K562 (cell line): ENCODE results near the gene TCEAL4. TPM values are rescaled to one million over a fixed set of nuclear protein-coding genes. Genes with fewer than 3 reads are reported as not detected.

Source experiments
- ATAC-seq: fragments of 200-7000 bp; cut with Tn5 transposase; 3 replicates; pipeline ENCODE4 v1.9.1; 2020; ENCODE audit warnings: moderate library complexity
- BruUV-seq: library from RNA; stranded (reverse); fragments of 400-500 nt; replicated peaks from 2 replicates; lab custom pipeline; 2021; lab: Mats Ljungman, UMichigan
- CTCF ChIA-PET: fragments of 300-600 bp; formaldehyde crosslinking; extraction: SDS; loops from one replicate; lab custom pipeline; 2021; ENCODE audit warnings: low intra/inter-chr PET ratio; lab: Yijun Ruan, JAX
- POLR2A ChIA-PET: fragments of 300-600, 350-650 bp; sonication (Branson Sonifier 250); formaldehyde crosslinking; extraction: SDS; loops from one replicate; lab custom pipeline; 2021; ENCODE audit warnings: antibody characterized with exemption, inconsistent platforms; lab: Yijun Ruan, JAX
- DNase-seq, 4 experiments: peaks; one replicate each; pipeline versions ENCODE4 v3.0.0 to v3.0.0-alpha.2; 2011 to 2018; ENCODE audit warnings: low spot score in 3 of 4, mixed read lengths in 3 of 4; ENCODE audit errors: extremely low read depth in 1 of 4
- FAIRE-seq: peaks from 2 replicates; lab custom pipeline; 2011; peaks lifted over from hg19 to GRCh38; lab: Jason Lieb, UNC
- H2AFZ ChIP-seq: 2 replicates; pipeline ENCODE4 v1.6.0; 2011; ENCODE audit warnings: low read depth, low read length, control low read depth, inconsistent platforms
- H3K27ac ChIP-seq: fragments of 200-600 bp; 3 replicates; pipeline ENCODE4 v1.8.0; 2011; ENCODE audit warnings: low read depth, mild to moderate bottlenecking, control low read depth, inconsistent platforms, low read length, moderate library complexity, mixed read lengths; ENCODE audit errors: extremely low read depth
- H3K27me3 ChIP-seq, 2 experiments: fragments of 300-600 bp in 1 of 2; 2 replicates in 1 of 2; 3 replicates in 1 of 2; pipeline versions ENCODE4 v1.6.0 to v1.8.0; 2011; ENCODE audit warnings: inconsistent platforms in 2 of 2, low read length in 2 of 2, mild to moderate bottlenecking in 1 of 2, mixed read lengths in 1 of 2, moderate library complexity in 1 of 2; ENCODE audit not compliant: control insufficient read depth in 2 of 2, insufficient read depth in 2 of 2
- H3K36me3 ChIP-seq: fragments of 300-600 bp; 3 replicates; pipeline ENCODE4 v1.8.0; 2011; ENCODE audit warnings: mild to moderate bottlenecking, low read length, inconsistent platforms; ENCODE audit not compliant: control insufficient read depth, insufficient read depth
- H3K4me1 ChIP-seq, 2 experiments: fragments of 200-600 bp in 1 of 2; replicated peaks in 1 of 2; 2 replicates in 1 of 2; 3 replicates in 1 of 2; pipeline versions ENCODE4 v1.5.1 to v1.8.0; 2011; ENCODE audit warnings: inconsistent platforms in 2 of 2, low read length in 2 of 2, mild to moderate bottlenecking in 1 of 2, mixed read lengths in 1 of 2, moderate library complexity in 1 of 2; ENCODE audit not compliant: control insufficient read depth in 2 of 2, insufficient read depth in 2 of 2
- H3K4me2 ChIP-seq: 2 replicates; pipeline ENCODE4 v1.6.1; 2011; ENCODE audit warnings: low read length, control low read depth, inconsistent platforms, mixed read lengths; ENCODE audit not compliant: insufficient read depth
- H3K4me3 ChIP-seq: fragments of 200-600 bp; sonication (generic), shearing (Covaris generic); 2 replicates; pipeline ENCODE4 v1.5.1; 2016; ENCODE audit warnings: control low read depth, inconsistent platforms
- H3K79me2 ChIP-seq: fragments of 200-600 bp; 3 replicates; pipeline ENCODE4 v1.8.0; 2011; ENCODE audit warnings: low read length, inconsistent platforms; ENCODE audit not compliant: control insufficient read depth, insufficient read depth
- H3K9ac ChIP-seq, 2 experiments: 2 replicates each; pipeline versions ENCODE4 v1.6.0 to v1.6.1; 2011; ENCODE audit warnings: low read depth in 2 of 2, low read length in 2 of 2, control low read depth in 1 of 2, inconsistent platforms in 1 of 2, mild to moderate bottlenecking in 1 of 2, mixed read lengths in 1 of 2; ENCODE audit not compliant: insufficient read depth in 1 of 2
- H3K9me1 ChIP-seq: one replicate; pipeline ENCODE4 v1.6.0; 2011; ENCODE audit warnings: inconsistent platforms, mild to moderate bottlenecking, low read length, moderate library complexity; ENCODE audit not compliant: control insufficient read depth, insufficient read depth
- H3K9me3 ChIP-seq: replicated peaks from 2 replicates; pipeline ENCODE4 v1.5.1; 2011; ENCODE audit warnings: low read depth, low read length, inconsistent platforms; ENCODE audit not compliant: control insufficient read depth, insufficient read depth
- H4K20me1 ChIP-seq: replicated peaks from 2 replicates; pipeline ENCODE4 v1.6.1; 2011; ENCODE audit warnings: low read length, inconsistent platforms, mixed read lengths; ENCODE audit not compliant: control insufficient read depth, insufficient read depth
- ARID1B ChIP-seq: fragments of 450-650 bp; IDR thresholded peaks from 2 replicates; pipeline ENCODE4 v1.6.1; 2016; ENCODE audit warnings: antibody characterized with exemption, mild to moderate bottlenecking, inconsistent platforms
- BRF1 ChIP-seq: IDR thresholded peaks from 3 replicates; pipeline ENCODE4 v1.6.1; 2011; ENCODE audit warnings: borderline replicate concordance, mild to moderate bottlenecking; ENCODE audit not compliant: insufficient read length; ENCODE audit errors: extremely low read depth
- GATAD2B ChIP-seq: fragments of 450-650 bp; IDR thresholded peaks from 2 replicates; pipeline ENCODE4 v1.6.1; 2017; ENCODE audit warnings: mild to moderate bottlenecking, borderline replicate concordance
- ILF3 ChIP-seq: fragments of 450-650 bp; IDR thresholded peaks from 2 replicates; pipeline ENCODE4 v1.6.1; 2018; ENCODE audit warnings: antibody characterized with exemption, mild to moderate bottlenecking, moderate library complexity, borderline replicate concordance
- NR2C2 ChIP-seq, 2 experiments: fragments of 200-800 bp in 1 of 2; sonication (Bioruptor generic) in 1 of 2; sonication (generic) in 1 of 2; formaldehyde crosslinking in 1 of 2; IDR thresholded peaks; 2 replicates each; pipeline versions ENCODE4 v1.6.1 to v1.8.0; 2016 to 2022; ENCODE audit warnings: mild to moderate bottlenecking in 1 of 2, missing compliant biosample characterization in 1 of 2, missing genetic modification characterization in 1 of 2, missing genetic modification reagents in 1 of 2
- SFPQ ChIP-seq: fragments of 200-400 bp; formaldehyde crosslinking; IDR thresholded peaks from 2 replicates; pipeline ENCODE4 v1.6.1; 2017; ENCODE audit warnings: mild to moderate bottlenecking, low read depth, low read length, moderate library complexity
- SMAD4 ChIP-seq: fragments of 250-450 bp; sonication (Bioruptor Pico); conservative IDR thresholded peaks from 2 replicates; pipeline ENCODE4 v1.8.0; 2021; ENCODE audit warnings: inconsistent platforms, mild to moderate bottlenecking, moderate library complexity
- UBTF ChIP-seq, 2 experiments: IDR thresholded peaks; 2 replicates each; pipeline ENCODE4 v1.6.1; 2012; ENCODE audit warnings: improper control_type of control experiment in 2 of 2, low read depth in 2 of 2, low read length in 2 of 2, borderline replicate concordance in 1 of 2
- ZBED1 ChIP-seq: IDR thresholded peaks from 2 replicates; pipeline ENCODE4 v1.6.1; 2014
- ZNF589 ChIP-seq: fragments of 200-800 bp; sonication (Bioruptor generic); IDR thresholded peaks from 2 replicates; pipeline ENCODE4 v1.6.1; 2016; ENCODE audit warnings: low read depth, missing genetic modification characterization, missing compliant biosample characterization
- ZNF655 ChIP-seq: fragments of 250-450 bp; sonication (Bioruptor Pico); IDR thresholded peaks from 2 replicates; pipeline ENCODE4 v1.5.0; 2021
- WGBS: fragments of 100-300 bp; shearing (Covaris generic); methylation state at CpG from one replicate; pipeline ENCODE4 v1.1.6; 2016; ENCODE audit warnings: low coverage, mixed read lengths; ENCODE audit not compliant: insufficient coverage; ENCODE audit errors: missing lambda C conversion rate; 5-methylcytosine and 5-hydroxymethylcytosine counted together
- in situ Hi-C: fragments of 300-500 bp; cut with MboI; formaldehyde crosslinking; loops from 4 replicates; pipeline ENCODE4 v1.15.0; 2018; ENCODE audit warnings: inconsistent platforms, mixed read lengths
- intact Hi-C: fragments of 100-400 bp; cut with micrococcal nuclease; formaldehyde crosslinking; loops from 2 replicates; pipeline ENCODE4 v1.14.2; 2022
- polyA plus RNA-seq, 8 experiments: library from polyadenylated mRNA; depleted of rRNA in 4 of 8; stranded (reverse) in 5 of 8; unstranded in 3 of 8; fragments of >200 nt; fragmentation: Nextera tagmentation in 2 of 8; fragmentation: Illumina TruSeq in 1 of 8; extraction: Ambion mirVana in 2 of 8; extraction: Trizol in 1 of 8; gene quantifications; 2 replicates each; pipeline versions ENCODE4 v1.2.1 to v1.2.3, GENCODE V29; 2011 to 2014; ENCODE audit warnings: inconsistent platforms in 1 of 8, missing spikeins in 1 of 8
- total RNA-seq, 7 experiments: library from RNA; depleted of rRNA in 6 of 7; stranded (reverse); fragments of >200 nt in 6 of 7; fragmentation: Illumina TruSeq in 2 of 7; extraction: Trizol in 2 of 7; gene quantifications; 2 replicates each; pipeline versions ENCODE4 v1.2.1 to v1.2.3, GENCODE V29; 2011 to 2021; ENCODE audit warnings: low replicate concordance in 1 of 7
- TF ChIP-seq, protein P1 (sequence below): IDR thresholded peaks from 3 replicates; pipeline ENCODE4 v1.6.1; 2011; ENCODE audit warnings: borderline replicate concordance, mild to moderate bottlenecking, moderate library complexity; ENCODE audit not compliant: insufficient read length; ENCODE audit errors: extremely low read depth

Gene TCEAL4
- total and polyA plus RNA-seq, 9 of the 15 experiments (the other 6 are each of a cell fraction or from before 2014, with no cell fraction given) = 0.36 to 12.3 (median 7.9) TPM

DNA sequence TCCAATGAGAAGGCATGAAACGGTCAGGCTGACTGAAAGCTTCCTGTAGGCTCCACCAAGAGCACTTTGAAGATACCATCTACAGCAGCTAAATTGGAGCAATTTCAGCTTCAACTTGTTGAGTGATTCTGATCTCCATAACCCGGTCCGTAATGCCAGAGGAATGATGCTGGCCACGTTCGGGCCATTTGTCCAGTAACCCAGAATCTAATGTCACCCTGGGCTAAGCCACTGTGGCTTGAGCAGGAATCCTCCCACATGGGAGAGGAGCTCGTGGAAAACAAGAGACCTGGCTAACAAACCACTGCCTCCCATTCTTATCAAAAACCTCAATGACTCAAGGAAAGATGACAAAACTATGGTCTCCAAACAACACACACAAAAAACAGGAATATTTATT lies 14.2 kb upstream of the TCEAL4 start (continued):
- TF ChIP-seq BRF1 = no peak
- TF ChIP-seq, protein P1, sequence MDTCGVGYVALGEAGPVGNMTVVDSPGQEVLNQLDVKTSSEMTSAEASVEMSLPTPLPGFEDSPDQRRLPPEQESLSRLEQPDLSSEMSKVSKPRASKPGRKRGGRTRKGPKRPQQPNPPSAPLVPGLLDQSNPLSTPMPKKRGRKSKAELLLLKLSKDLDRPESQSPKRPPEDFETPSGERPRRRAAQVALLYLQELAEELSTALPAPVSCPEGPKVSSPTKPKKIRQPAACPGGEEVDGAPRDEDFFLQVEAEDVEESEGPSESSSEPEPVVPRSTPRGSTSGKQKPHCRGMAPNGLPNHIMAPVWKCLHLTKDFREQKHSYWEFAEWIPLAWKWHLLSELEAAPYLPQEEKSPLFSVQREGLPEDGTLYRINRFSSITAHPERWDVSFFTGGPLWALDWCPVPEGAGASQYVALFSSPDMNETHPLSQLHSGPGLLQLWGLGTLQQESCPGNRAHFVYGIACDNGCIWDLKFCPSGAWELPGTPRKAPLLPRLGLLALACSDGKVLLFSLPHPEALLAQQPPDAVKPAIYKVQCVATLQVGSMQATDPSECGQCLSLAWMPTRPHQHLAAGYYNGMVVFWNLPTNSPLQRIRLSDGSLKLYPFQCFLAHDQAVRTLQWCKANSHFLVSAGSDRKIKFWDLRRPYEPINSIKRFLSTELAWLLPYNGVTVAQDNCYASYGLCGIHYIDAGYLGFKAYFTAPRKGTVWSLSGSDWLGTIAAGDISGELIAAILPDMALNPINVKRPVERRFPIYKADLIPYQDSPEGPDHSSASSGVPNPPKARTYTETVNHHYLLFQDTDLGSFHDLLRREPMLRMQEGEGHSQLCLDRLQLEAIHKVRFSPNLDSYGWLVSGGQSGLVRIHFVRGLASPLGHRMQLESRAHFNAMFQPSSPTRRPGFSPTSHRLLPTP = no peak
- TF ChIP-seq GATAD2B = no peak
- no peak for TF ChIP-seq ZNF589 (CRISPR knock-in tag)
- no peak for TF ChIP-seq ILF3
- TF ChIP-seq ZBED1 = no peak
- TF ChIP-seq, all 486 proteins: peak for 0

GRCh38 chrX:103571726-103572125 lies 13.6 kb upstream of the TCEAL4 start:
- Histone ChIP-seq H3K9ac (no peak overlapping the region), H3K9me3 (no peaks in the 10 kb centered on the region), H3K36me3 (no peaks in the 10 kb centered on the region), H3K27ac (no peak overlapping the region), H3K4me2 (no peak overlapping the region), H3K79me2 (no peaks in the 10 kb centered on the region), H3K27me3 (no peaks in the 10 kb centered on the region), H4K20me1 (no peaks in the 10 kb centered on the region), H3K9me1 (no peaks in the 10 kb centered on the region), H3K4me1 (no peaks in the 10 kb centered on the region), H2AFZ (no peak overlapping the region), H3K4me3 (no peak overlapping the region)
- ATAC-seq = no peak
- no peak for FAIRE-seq
- in situ Hi-C loops = no loop called here
- ChIA-PET CTCF (no interaction called here), POLR2A (no interaction called here)
- intact Hi-C loops = no loop called here
- BruUV-seq = no TSS peak
- 0% methylated on average over 4 of the region's 4 CpGs for WGBS
- no peak for DNase-seq
- TF ChIP-seq UBTF (IDR thresholded peaks at IDR 0.05; ENCODE audit: borderline replicate concordance in 1 of 2, low read depth in 2 of 2, low read length in 2 of 2) = no peak
- TF ChIP-seq ARID1B = no peak
- no peak for TF ChIP-seq SMAD4
- TF ChIP-seq SFPQ = no peak
- no peak for TF ChIP-seq NR2C2 (CRISPR knock-in tag; IDR thresholded peaks at IDR 0.05)
- no peak for TF ChIP-seq NR2C2 (tag; IDR thresholded peaks at IDR 0.05)
- TF ChIP-seq ZNF655 (CRISPR knock-in tag) = no peak
